SK-N-SH (cell line): Measurements from ENCODE around the gene ZNF512B. TPM values are rescaled to one million over a fixed set of nuclear protein-coding genes. Genes with fewer than 3 reads are reported as not detected.

Source experiments
- CTCF ChIA-PET: fragments of 300-600, 350-600 bp; formaldehyde crosslinking; extraction: SDS; loops from one replicate; lab custom pipeline; 2021; lab: Yijun Ruan, JAX
- POLR2A ChIA-PET: fragments of 350-600 bp; sonication (Branson Sonifier 250); formaldehyde crosslinking; extraction: SDS; loops from one replicate; lab custom pipeline; 2020; ENCODE audit warnings: antibody characterized with exemption, inconsistent platforms; lab: Yijun Ruan, JAX
- DNase-seq: peaks from one replicate; pipeline ENCODE4 v3.0.0; 2012
- H2AFZ ChIP-seq: fragments of 200-600 bp; sonication (generic); 2 replicates; pipeline ENCODE4 v1.8.1; 2016; ENCODE audit warnings: antibody characterized with exemption, mild to moderate bottlenecking, low read depth
- H3F3A ChIP-seq: fragments of 200-600 bp; sonication (generic); replicated peaks from 2 replicates; pipeline ENCODE3; 2016; ENCODE audit warnings: antibody characterized with exemption, mild to moderate bottlenecking; ENCODE audit not compliant: insufficient read depth
- H3K27ac ChIP-seq, 2 experiments: fragments of 200-500 bp in 1 of 2; fragments of 200-600 bp in 1 of 2; sonication (Bioruptor generic) in 1 of 2; sonication (generic), shearing (Covaris generic) in 1 of 2; 2 replicates each; pipeline versions ENCODE4 v1.5.1 to v1.6.1; 2014 to 2016; ENCODE audit warnings: low read depth in 2 of 2, inconsistent platforms in 1 of 2, low read length in 1 of 2, mild to moderate bottlenecking in 1 of 2, mixed read lengths in 1 of 2
- H3K27me3 ChIP-seq: fragments of 200-600 bp; sonication (generic), shearing (Covaris generic); 2 replicates; pipeline ENCODE4 v1.6.1; 2016; ENCODE audit warnings: mixed run types; ENCODE audit not compliant: insufficient read depth
- H3K36me3 ChIP-seq, 2 experiments: fragments of 200-500 bp in 1 of 2; fragments of 200-600 bp in 1 of 2; sonication (Bioruptor generic) in 1 of 2; sonication (generic) in 1 of 2; replicated peaks in 1 of 2; 2 replicates each; pipeline versions ENCODE3 to v1.5.1; 2014 to 2016; ENCODE audit warnings: low read length in 1 of 2, mild to moderate bottlenecking in 1 of 2; ENCODE audit not compliant: insufficient read depth in 2 of 2, control insufficient read depth in 1 of 2
- H3K4me1 ChIP-seq, 2 experiments: fragments of 200-500 bp in 1 of 2; fragments of 200-600 bp in 1 of 2; sonication (Bioruptor generic) in 1 of 2; sonication (generic), shearing (Covaris generic) in 1 of 2; 2 replicates each; pipeline versions ENCODE4 v1.5.1 to v1.6.1; 2014 to 2016; ENCODE audit warnings: low read depth in 1 of 2, low read length in 1 of 2, mixed run types in 1 of 2; ENCODE audit not compliant: insufficient read depth in 2 of 2, control insufficient read depth in 1 of 2
- H3K4me2 ChIP-seq: fragments of 200-600 bp; sonication (generic), shearing (Covaris generic); 2 replicates; pipeline ENCODE4 v1.6.1; 2017; ENCODE audit warnings: mixed run types
- H3K4me3 ChIP-seq, 2 experiments: fragments of 200-500 bp in 1 of 2; fragments of 200-600 bp in 1 of 2; sonication (Bioruptor generic) in 1 of 2; sonication (generic), shearing (Covaris generic) in 1 of 2; 2 replicates each; pipeline versions ENCODE4 v1.5.1 to v1.8.1; 2014 to 2016; ENCODE audit warnings: low read depth in 2 of 2, inconsistent platforms in 1 of 2, low read length in 1 of 2, mild to moderate bottlenecking in 1 of 2, mixed read lengths in 1 of 2, moderate library complexity in 1 of 2
- H3K79me2 ChIP-seq: fragments of 200-600 bp; sonication (generic); 2 replicates; pipeline ENCODE4 v1.8.1; 2017; ENCODE audit warnings: mild to moderate bottlenecking; ENCODE audit not compliant: insufficient read depth
- H3K9ac ChIP-seq: fragments of 200-600 bp; sonication (generic); 2 replicates; pipeline ENCODE4 v1.6.1; 2017; ENCODE audit warnings: mixed run types
- H3K9me2 ChIP-seq: fragments of 200-600 bp; sonication (generic); 2 replicates; pipeline ENCODE4 v1.6.1; 2017; ENCODE audit warnings: mixed run types
- H3K9me3 ChIP-seq: fragments of 200-600 bp; sonication (generic); 2 replicates; pipeline ENCODE4 v1.6.1; 2017; ENCODE audit warnings: mixed run types, mild to moderate bottlenecking, moderate library complexity
- H4K20me1 ChIP-seq: fragments of 200-600 bp; sonication (generic); 2 replicates; pipeline ENCODE4 v1.6.1; 2017; ENCODE audit warnings: mild to moderate bottlenecking, mixed run types; ENCODE audit not compliant: insufficient read depth
- CHD2 ChIP-seq: fragments of 150-350 bp; IDR thresholded peaks from 2 replicates; pipeline ENCODE4 v1.6.1; 2018; ENCODE audit warnings: low read length; ENCODE audit not compliant: partially characterized antibody
- ELF1 ChIP-seq: IDR thresholded peaks from 2 replicates; pipeline ENCODE4 v1.4.0; 2012
- EZH2phosphoT487 ChIP-seq: fragments of 200-600 bp; sonication (generic); IDR thresholded peaks from 2 replicates; pipeline ENCODE4 v1.6.1; 2017; ENCODE audit warnings: low read depth, mixed run types, mild to moderate bottlenecking, antibody characterized with exemption, moderate library complexity, borderline replicate concordance
- FOSL2 ChIP-seq: IDR thresholded peaks from 2 replicates; pipeline ENCODE4 v1.4.0; 2012; ENCODE audit warnings: low read depth, mild to moderate bottlenecking, moderate library complexity, borderline replicate concordance
- FOXJ3 ChIP-seq: sonication (generic); formaldehyde crosslinking; IDR thresholded peaks from 2 replicates; pipeline ENCODE4 v1.5.1; 2020; ENCODE audit warnings: mild to moderate bottlenecking, missing genetic modification reagents
- FOXM1 ChIP-seq: IDR thresholded peaks from 2 replicates; pipeline ENCODE4 v1.4.0; 2012; ENCODE audit warnings: low read depth, mild to moderate bottlenecking
- GATA2 ChIP-seq: sonication (generic); formaldehyde crosslinking; IDR thresholded peaks from 2 replicates; pipeline ENCODE4 v1.5.0; 2020; ENCODE audit warnings: mild to moderate bottlenecking, missing genetic modification reagents
- IRF3 ChIP-seq: fragments of 150-350 bp; IDR thresholded peaks from 2 replicates; pipeline ENCODE4 v1.6.1; 2016; ENCODE audit warnings: mild to moderate bottlenecking, low read depth, low read length
- MAX ChIP-seq: IDR thresholded peaks from 2 replicates; pipeline ENCODE4 v1.4.0; 2012; ENCODE audit warnings: low read depth
- NFIC ChIP-seq: IDR thresholded peaks from 2 replicates; pipeline ENCODE4 v1.4.0; 2012; ENCODE audit warnings: borderline replicate concordance
- PBX3 ChIP-seq: IDR thresholded peaks from 2 replicates; pipeline ENCODE4; 2012
- RAD21 ChIP-seq: IDR thresholded peaks from 2 replicates; pipeline ENCODE4 v1.6.1; 2012; ENCODE audit warnings: mild to moderate bottlenecking, low read length
- RFX5 ChIP-seq: IDR thresholded peaks from 2 replicates; pipeline ENCODE4 v1.6.1; 2012; ENCODE audit warnings: mild to moderate bottlenecking, improper control_type of control experiment, low read length
- SIN3A ChIP-seq: IDR thresholded peaks from 2 replicates; pipeline ENCODE4 v1.6.1; 2012; ENCODE audit warnings: low read depth, mild to moderate bottlenecking, low read length, moderate library complexity, borderline replicate concordance
- TAF1 ChIP-seq: IDR thresholded peaks from 2 replicates; pipeline ENCODE4 v1.6.1; 2012; ENCODE audit warnings: low read depth, mild to moderate bottlenecking, low read length, moderate library complexity, borderline replicate concordance
- TCF12 ChIP-seq: IDR thresholded peaks from 2 replicates; pipeline ENCODE4 v1.4.0; 2012
- WGBS: methylation state at CpG from one replicate; pipeline ENCODE4 v1.1.6; 2017; ENCODE audit warnings: low lambda C conversion rate; 5-methylcytosine and 5-hydroxymethylcytosine counted together
- polyA plus RNA-seq, 3 experiments: library from polyadenylated mRNA; depleted of rRNA; stranded (reverse); fragments of >200 nt; gene quantifications; 2 replicates each; pipeline ENCODE4 v1.2.3, GENCODE V29; 2012

Gene ZNF512B
- polyA plus RNA-seq, 1 of the 3 experiments (the other 2 are of a cell fraction): 11.8 TPM

- POLR2A ChIA-PET: no interaction called here
- H3K4me1 ChIP-seq: no peaks in the 10 kb centered on the region
- no peaks in the 10 kb centered on the region for H3F3A ChIP-seq
- peaks cover 24% of the 10 kb centered on the region; the same call in 1 of the 2 replicates for H4K20me1 ChIP-seq
- H3K27me3 ChIP-seq: no peaks in the 10 kb centered on the region
- no peak overlapping the region for H3K4me3 ChIP-seq
- no peak overlapping the region for H2AFZ ChIP-seq
- no peaks in the 10 kb centered on the region for H3K9me2 ChIP-seq
- CTCF ChIA-PET: interaction anchor here (1.2 kb wide), 1 partner anchor 154 kb away, joined by 3 read pairs; no protein-coding TSS in a partner anchor
- peaks cover 35% of the 10 kb centered on the region for H3K79me2 ChIP-seq
- H3K9ac ChIP-seq: no peak overlapping the region
- TF ChIP-seq PBX3 (no peak), FOXM1 (no peak), MAX (no peak), RFX5 (no peak), GATA2 (no peak), FOXJ3 (CRISPR knock-in tag) (no peak), EZH2phosphoT487 (no peak), TAF1 (no peak), NFIC (no peak), ELF1 (no peak)
- 95% methylated on average over 26 of the region's 26 CpGs for WGBS
- no peak for DNase-seq
- no peaks in the 10 kb centered on the region for H3K9me3 ChIP-seq
- H3K4me2 ChIP-seq: no peak overlapping the region
- no peak overlapping the region for H3K27ac ChIP-seq
- peaks cover 22 to 44% of the 10 kb centered on the region in 2 experiments for H3K36me3 ChIP-seq
Observed at GRCh38 chr20:63929071-63929470, 40.7 kb downstream of the ZNF512B start.

- no peaks in the 10 kb centered on the region for H3K9me3 ChIP-seq
- ChIA-PET CTCF (interaction anchor here (1.6 kb wide), 1 partner anchor 47 kb away, joined by 3 read pairs; no protein-coding TSS in a partner anchor), POLR2A (no interaction called here)
- no peak for DNase-seq
- peaks cover 30% of the 10 kb centered on the region for H4K20me1 ChIP-seq
- no peak overlapping the region for H3K4me2 ChIP-seq
- H3K27ac ChIP-seq: no peak overlapping the region
- TF ChIP-seq CHD2 (no peak), PBX3 (no peak), TCF12 (no peak), IRF3 (no peak), FOSL2 (no peak), RAD21 (no peak), SIN3A (no peak), TAF1 (no peak)
- no peaks in the 10 kb centered on the region for H3F3A ChIP-seq
- no peaks in the 10 kb centered on the region for H3K27me3 ChIP-seq
- no peak overlapping the region for H3K4me3 ChIP-seq
- no peaks in the 10 kb centered on the region for H3K9me2 ChIP-seq
- no peak overlapping the region for H3K9ac ChIP-seq
- H3K36me3 ChIP-seq: peaks cover 22 to 25% of the 10 kb centered on the region in 2 experiments
- no peak overlapping the region for H2AFZ ChIP-seq
- H3K79me2 ChIP-seq: peaks cover 63% of the 10 kb centered on the region
- no peaks in the 10 kb centered on the region for H3K4me1 ChIP-seq
- 92% methylated on average over 6 of the region's 8 CpGs for WGBS
Observed at GRCh38 chr20:63926298-63926697, 43.4 kb downstream of the ZNF512B start.
